ENCODE measurements around the gene SLC25A39. TPM values are rescaled to one million over a fixed set of nuclear protein-coding genes. Genes with fewer than 3 reads are reported as not detected.

Gene SLC25A39
- total RNA-seq, 1 donor from 2014 or later: 104 TPM

DNA sequence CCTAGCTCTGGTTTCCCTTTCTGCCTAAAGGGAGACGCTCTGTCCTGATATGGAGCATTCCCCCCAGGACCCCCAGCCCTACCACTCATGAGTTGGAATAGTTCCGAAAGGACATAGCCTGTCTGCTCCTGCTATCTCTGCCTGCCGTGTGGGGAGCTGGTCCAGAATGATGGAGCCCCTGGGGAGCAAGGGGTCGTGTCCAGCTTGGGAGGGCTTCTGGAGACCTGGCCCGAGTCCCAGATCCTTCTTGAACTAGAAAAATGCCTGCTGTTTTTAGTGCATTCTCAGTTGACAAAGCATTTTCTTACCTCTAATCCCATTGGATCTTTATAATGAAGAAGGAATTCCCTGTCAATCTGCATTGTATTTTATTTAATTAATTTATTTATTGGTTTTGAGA is 11.3 kb upstream of the SLC25A39 start:
- Mint-ChIP-seq H3K36me3 (ENCODE audit: unreplicated experiment) (no peaks in the 10 kb centered on the region), H3K4me3 (ENCODE audit: unreplicated experiment) (no peak overlapping the region), H3K4me1 (ENCODE audit: low read depth, unreplicated experiment) (peaks cover 3% of the 10 kb centered on the region), H3K27ac (ENCODE audit: unreplicated experiment) (no peak overlapping the region), H3K27me3 (ENCODE audit: unreplicated experiment) (peaks cover 2% of the 10 kb centered on the region), H3K9me3 (ENCODE audit: unreplicated experiment) (peaks cover 3% of the 10 kb centered on the region)
- DNase-seq: no peak
- no peak for TF ChIP-seq CTCF (IDR thresholded peaks at IDR 0.05; ENCODE audit: partially characterized antibody, unreplicated experiment)

GRCh38 chr17:44335564-44335963 is 10.9 kb upstream of the SLC25A39 start:
- Mint-ChIP-seq H3K4me3 (ENCODE audit: unreplicated experiment) (no peak overlapping the region), H3K9me3 (ENCODE audit: unreplicated experiment) (peaks cover 3% of the 10 kb centered on the region), H3K27me3 (ENCODE audit: unreplicated experiment) (peaks cover 2% of the 10 kb centered on the region), H3K4me1 (ENCODE audit: low read depth, unreplicated experiment) (peaks cover 3% of the 10 kb centered on the region), H3K27ac (ENCODE audit: unreplicated experiment) (no peak overlapping the region), H3K36me3 (ENCODE audit: unreplicated experiment) (no peaks in the 10 kb centered on the region)
- TF ChIP-seq CTCF (IDR thresholded peaks at IDR 0.05; ENCODE audit: partially characterized antibody, unreplicated experiment): no peak
- DNase-seq: no peak

DNA sequence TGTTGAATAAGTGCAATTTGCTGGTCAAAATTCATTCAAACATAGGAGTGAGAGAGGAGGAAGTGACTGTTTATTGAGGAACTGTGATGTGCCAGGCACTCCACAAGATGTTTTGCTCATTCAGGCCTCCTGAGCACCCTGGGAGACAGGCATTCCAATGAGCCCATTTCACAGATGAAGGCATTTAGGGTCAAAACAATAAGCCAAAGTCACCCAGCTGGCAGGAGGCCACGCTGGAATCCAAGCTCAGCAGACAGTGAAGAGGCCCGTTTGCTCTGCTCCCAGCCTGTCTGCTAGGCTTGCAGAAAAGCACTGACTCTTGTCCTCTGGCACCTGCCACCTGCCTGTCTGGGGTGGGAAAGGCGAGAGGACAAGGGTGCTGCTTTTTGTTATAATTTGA is 10.1 kb upstream of the SLC25A39 start:
- TF ChIP-seq CTCF (IDR thresholded peaks at IDR 0.05; ENCODE audit: partially characterized antibody, unreplicated experiment): no peak
- DNase-seq: no peak
- Mint-ChIP-seq H3K27ac (ENCODE audit: unreplicated experiment) (no peak overlapping the region), H3K27me3 (ENCODE audit: unreplicated experiment) (peaks cover 2% of the 10 kb centered on the region), H3K4me3 (ENCODE audit: unreplicated experiment) (no peak overlapping the region), H3K9me3 (ENCODE audit: unreplicated experiment) (no peaks in the 10 kb centered on the region), H3K4me1 (ENCODE audit: low read depth, unreplicated experiment) (peaks cover 3% of the 10 kb centered on the region), H3K36me3 (ENCODE audit: unreplicated experiment) (no peaks in the 10 kb centered on the region)

- no peak for TF ChIP-seq CTCF (IDR thresholded peaks at IDR 0.05; ENCODE audit: partially characterized antibody, unreplicated experiment)
- H3K9me3 Mint-ChIP-seq (ENCODE audit: unreplicated experiment): no peaks in the 10 kb centered on the region
- H3K27ac Mint-ChIP-seq (ENCODE audit: unreplicated experiment): no peak overlapping the region
- no peaks in the 10 kb centered on the region for H3K36me3 Mint-ChIP-seq (ENCODE audit: unreplicated experiment)
- no peak for DNase-seq
- peaks cover 3% of the 10 kb centered on the region for H3K4me1 Mint-ChIP-seq (ENCODE audit: low read depth, unreplicated experiment)
- peaks cover 2% of the 10 kb centered on the region for H3K27me3 Mint-ChIP-seq (ENCODE audit: unreplicated experiment)
- no peak overlapping the region for H3K4me3 Mint-ChIP-seq (ENCODE audit: unreplicated experiment)
These were observed 9.7 kb upstream of the SLC25A39 start for GRCh38 chr17:44334315-44334714.

DNA sequence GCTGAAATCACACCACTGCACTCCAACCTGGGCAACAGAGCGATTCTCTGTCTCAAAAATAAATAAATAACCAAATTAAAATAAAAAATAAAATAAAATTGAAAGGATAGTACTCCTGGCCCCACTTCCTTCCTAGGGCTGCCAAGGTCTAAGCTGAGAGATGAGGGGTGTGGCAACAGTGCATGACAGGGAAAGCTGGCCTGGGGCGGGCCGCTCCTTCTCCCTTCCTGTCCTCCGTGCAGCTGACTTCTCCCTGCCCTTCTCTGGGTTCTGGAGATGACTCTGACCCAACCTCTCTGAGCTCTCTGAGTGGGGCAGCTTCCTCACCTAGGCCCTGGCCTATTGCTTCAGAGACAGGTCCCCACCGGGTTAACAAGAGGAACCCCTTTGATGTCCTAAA is 8.7 kb upstream of the SLC25A39 start:
- H3K4me1 Mint-ChIP-seq (ENCODE audit: low read depth, unreplicated experiment): peaks cover 3% of the 10 kb centered on the region
- H3K9me3 Mint-ChIP-seq (ENCODE audit: unreplicated experiment): no peaks in the 10 kb centered on the region
- no peak for TF ChIP-seq CTCF (IDR thresholded peaks at IDR 0.05; ENCODE audit: partially characterized antibody, unreplicated experiment)
- peaks cover 2% of the 10 kb centered on the region for H3K27me3 Mint-ChIP-seq (ENCODE audit: unreplicated experiment)
- H3K36me3 Mint-ChIP-seq (ENCODE audit: unreplicated experiment): no peaks in the 10 kb centered on the region
- H3K4me3 Mint-ChIP-seq (ENCODE audit: unreplicated experiment): no peak overlapping the region
- no peak for DNase-seq
- H3K27ac Mint-ChIP-seq (ENCODE audit: unreplicated experiment): no peak overlapping the region

Measured in glutamatergic neuron (in vitro differentiated cells).